ENCODE measurements around the gene ZNF592.

DNA sequence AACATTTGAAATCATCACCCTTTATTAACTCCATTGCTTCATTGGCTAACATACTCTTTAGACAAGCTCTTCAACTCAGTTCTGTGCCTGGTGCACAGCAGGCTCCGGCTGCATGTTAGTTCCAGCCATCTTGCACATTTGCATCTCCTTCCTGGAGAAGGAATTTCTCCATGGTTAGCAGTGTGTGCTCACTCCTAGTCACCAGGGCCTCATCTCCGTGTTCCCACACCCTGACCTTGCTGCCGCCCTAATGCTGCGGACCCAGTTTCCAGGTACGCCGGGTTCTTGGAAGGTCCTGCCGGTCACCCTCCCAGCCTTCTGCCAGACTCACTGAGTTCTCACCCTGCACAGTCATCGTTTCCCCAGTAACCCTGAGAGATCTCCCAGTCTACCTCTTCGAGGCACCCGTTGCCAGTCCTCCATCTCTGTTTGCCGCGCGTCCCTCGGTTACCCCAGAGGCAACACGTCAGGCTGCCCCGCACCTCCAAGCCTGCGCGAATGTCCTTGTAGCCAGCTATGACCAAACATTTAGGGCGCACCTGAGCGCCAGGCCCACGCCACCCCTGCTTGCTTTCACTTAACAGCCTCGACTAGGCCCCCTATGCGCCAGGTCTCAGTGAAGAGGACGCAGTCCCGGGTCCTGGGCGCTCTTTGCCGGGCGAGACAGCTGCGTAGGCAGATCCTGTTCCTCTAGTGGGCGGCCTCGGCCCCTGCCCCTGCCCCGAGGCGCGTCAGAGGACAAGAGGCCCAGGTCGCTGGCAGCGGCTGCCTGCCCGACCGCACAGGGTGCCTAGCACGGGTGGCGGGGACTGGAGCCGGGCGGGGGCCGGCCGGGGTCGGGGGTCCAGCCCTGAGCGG, 747 bp upstream of the ZNF592 start:
- TF ChIP-seq, protein P1, sequence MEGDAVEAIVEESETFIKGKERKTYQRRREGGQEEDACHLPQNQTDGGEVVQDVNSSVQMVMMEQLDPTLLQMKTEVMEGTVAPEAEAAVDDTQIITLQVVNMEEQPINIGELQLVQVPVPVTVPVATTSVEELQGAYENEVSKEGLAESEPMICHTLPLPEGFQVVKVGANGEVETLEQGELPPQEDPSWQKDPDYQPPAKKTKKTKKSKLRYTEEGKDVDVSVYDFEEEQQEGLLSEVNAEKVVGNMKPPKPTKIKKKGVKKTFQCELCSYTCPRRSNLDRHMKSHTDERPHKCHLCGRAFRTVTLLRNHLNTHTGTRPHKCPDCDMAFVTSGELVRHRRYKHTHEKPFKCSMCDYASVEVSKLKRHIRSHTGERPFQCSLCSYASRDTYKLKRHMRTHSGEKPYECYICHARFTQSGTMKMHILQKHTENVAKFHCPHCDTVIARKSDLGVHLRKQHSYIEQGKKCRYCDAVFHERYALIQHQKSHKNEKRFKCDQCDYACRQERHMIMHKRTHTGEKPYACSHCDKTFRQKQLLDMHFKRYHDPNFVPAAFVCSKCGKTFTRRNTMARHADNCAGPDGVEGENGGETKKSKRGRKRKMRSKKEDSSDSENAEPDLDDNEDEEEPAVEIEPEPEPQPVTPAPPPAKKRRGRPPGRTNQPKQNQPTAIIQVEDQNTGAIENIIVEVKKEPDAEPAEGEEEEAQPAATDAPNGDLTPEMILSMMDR (IDR thresholded peaks at IDR 0.05), result no peak
- no peak; the same call in 2 of the 3 replicates for TF ChIP-seq SMC3 (IDR thresholded peaks at IDR 0.05)
- peak; percentile 52 for TF ChIP-seq POLR2A (IDR thresholded peaks at IDR 0.05; ENCODE audit: low read length)
- no peak for TF ChIP-seq CEBPB (IDR thresholded peaks at IDR 0.05)
- TF ChIP-seq, protein P2, sequence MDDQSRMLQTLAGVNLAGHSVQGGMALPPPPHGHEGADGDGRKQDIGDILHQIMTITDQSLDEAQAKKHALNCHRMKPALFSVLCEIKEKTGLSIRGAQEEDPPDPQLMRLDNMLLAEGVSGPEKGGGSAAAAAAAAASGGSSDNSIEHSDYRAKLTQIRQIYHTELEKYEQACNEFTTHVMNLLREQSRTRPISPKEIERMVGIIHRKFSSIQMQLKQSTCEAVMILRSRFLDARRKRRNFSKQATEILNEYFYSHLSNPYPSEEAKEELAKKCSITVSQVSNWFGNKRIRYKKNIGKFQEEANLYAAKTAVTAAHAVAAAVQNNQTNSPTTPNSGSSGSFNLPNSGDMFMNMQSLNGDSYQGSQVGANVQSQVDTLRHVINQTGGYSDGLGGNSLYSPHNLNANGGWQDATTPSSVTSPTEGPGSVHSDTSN (IDR thresholded peaks at IDR 0.05), result 0 out of 2 replicates have a peak, but pooled peaks have one; percentile 23
- no peak for TF ChIP-seq POLR2AphosphoS2 (conservative IDR thresholded peaks at IDR 0.05; ENCODE audit: low read length)
- TF ChIP-seq, protein P3, sequence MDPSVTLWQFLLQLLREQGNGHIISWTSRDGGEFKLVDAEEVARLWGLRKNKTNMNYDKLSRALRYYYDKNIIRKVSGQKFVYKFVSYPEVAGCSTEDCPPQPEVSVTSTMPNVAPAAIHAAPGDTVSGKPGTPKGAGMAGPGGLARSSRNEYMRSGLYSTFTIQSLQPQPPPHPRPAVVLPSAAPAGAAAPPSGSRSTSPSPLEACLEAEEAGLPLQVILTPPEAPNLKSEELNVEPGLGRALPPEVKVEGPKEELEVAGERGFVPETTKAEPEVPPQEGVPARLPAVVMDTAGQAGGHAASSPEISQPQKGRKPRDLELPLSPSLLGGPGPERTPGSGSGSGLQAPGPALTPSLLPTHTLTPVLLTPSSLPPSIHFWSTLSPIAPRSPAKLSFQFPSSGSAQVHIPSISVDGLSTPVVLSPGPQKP (IDR thresholded peaks at IDR 0.05; ENCODE audit: low read depth, low read length), result no peak
- TF ChIP-seq, protein P4, sequence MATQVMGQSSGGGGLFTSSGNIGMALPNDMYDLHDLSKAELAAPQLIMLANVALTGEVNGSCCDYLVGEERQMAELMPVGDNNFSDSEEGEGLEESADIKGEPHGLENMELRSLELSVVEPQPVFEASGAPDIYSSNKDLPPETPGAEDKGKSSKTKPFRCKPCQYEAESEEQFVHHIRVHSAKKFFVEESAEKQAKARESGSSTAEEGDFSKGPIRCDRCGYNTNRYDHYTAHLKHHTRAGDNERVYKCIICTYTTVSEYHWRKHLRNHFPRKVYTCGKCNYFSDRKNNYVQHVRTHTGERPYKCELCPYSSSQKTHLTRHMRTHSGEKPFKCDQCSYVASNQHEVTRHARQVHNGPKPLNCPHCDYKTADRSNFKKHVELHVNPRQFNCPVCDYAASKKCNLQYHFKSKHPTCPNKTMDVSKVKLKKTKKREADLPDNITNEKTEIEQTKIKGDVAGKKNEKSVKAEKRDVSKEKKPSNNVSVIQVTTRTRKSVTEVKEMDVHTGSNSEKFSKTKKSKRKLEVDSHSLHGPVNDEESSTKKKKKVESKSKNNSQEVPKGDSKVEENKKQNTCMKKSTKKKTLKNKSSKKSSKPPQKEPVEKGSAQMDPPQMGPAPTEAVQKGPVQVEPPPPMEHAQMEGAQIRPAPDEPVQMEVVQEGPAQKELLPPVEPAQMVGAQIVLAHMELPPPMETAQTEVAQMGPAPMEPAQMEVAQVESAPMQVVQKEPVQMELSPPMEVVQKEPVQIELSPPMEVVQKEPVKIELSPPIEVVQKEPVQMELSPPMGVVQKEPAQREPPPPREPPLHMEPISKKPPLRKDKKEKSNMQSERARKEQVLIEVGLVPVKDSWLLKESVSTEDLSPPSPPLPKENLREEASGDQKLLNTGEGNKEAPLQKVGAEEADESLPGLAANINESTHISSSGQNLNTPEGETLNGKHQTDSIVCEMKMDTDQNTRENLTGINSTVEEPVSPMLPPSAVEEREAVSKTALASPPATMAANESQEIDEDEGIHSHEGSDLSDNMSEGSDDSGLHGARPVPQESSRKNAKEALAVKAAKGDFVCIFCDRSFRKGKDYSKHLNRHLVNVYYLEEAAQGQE (IDR thresholded peaks at IDR 0.05), result no peak
- no peak for TF ChIP-seq EHMT2 (IDR thresholded peaks at IDR 0.05; ENCODE audit: low read depth)
- TF ChIP-seq HOXB13 (CRISPR knock-in tag; IDR thresholded peaks at IDR 0.05; ENCODE audit: low read depth), result no peak
